GM19035 (cell line): ENCODE measurements around the gene GOLGA6C.
"Not testable (repeated sequence)": the region's sequence is repeated elsewhere in the genome, so short reads cannot be mapped to it uniquely, and the experiment has no call there.

Experiments
- ATAC-seq: cut with Tn5 transposase; IDR thresholded peaks from one replicate; pipeline ENCODE4 v1.9.1; 2021; ENCODE audit not compliant: unreplicated experiment

The GOLGA6C gene

DNA sequence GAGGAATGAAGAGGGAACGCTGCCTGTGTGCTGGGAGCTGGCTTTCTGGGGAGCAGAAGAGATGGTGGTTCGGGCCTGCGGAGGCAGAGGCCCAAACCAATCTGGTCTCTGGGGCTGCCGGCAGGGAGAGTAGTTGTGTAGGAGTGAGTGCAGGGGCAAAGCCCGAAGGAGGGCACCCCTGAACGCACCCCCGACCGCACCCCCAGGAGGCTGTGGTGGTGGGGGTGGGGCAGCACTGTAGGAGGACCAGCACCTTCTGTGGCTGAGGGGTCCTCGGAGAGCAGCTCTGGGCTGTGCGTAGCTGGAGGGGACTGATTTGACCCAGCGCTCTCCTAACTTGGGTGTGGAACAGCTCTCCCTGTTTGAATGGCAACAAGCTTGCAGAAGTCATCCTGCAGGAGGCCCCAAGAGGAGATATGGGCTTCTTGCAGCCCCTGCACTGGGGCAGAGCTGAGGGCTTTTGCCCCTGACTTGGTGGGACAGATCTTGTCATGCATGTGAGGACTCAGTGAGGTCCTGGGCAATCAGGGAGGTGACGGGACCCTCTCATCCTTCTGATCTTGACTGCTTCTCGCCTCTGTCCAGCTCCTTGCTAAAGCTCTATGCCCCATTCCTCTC lies 30.4 kb upstream of the GOLGA6C start:
- ATAC-seq = no peak

DNA sequence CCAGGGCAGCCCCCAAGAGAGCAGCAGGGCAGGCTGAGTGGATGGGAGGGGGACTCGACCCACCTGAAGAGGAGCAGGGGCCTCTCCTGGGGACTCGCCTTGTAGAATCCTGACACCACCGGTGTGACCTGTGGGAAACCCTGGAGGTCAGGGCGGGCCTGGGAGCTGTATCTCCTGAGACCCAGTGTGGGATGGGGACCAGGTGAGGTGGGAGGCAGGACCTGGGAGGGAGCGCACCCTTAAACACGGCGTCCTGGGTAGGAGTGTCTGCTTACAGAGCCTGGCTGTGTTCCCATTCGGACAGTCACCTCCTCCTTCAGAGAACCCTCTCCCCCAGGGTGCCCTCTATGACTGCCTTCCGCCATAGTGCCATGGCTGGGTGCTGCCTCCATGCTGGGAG lies 29.3 kb upstream of the GOLGA6C start:
- no peak for ATAC-seq

DNA sequence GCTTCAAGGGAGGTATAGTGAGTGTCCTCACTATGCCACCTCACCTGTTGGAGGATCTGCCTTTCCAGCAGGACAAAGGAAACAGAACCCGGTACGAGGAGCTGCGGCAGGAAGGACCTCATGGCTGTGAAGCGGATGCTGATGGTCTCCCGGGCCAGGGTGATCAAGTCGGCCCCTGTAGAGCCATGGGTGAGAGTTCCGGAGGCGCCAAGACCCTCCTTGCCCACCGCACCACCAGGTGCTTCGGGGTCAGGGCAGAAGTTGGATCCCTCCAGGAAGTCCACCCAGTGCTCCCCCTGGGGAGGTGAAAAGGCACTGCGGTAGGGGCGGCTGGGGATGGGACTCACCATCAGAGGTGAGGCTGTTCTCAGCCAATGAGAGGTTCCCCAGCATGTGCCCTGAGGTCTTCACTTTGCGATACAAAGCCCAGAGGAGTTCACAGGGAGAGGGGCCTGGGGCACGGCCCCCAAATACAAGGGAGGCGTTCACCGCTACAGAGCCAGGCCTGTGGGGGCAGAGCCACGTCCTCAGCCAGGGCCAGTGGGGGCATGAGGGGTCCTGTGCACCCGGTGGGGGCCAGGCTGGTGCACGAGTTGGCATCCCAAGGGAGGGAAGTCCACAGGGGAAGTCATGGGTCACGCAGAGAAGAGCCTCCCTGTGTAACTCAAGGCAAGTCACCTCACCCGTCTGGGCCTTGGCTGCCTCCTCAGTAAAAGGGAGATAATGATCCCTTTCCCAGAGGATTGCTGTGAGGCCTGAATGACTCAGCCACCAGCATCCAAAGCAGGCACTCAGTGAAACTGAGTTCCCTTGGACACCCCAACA lies 28.7 kb upstream of the GOLGA6C start:
- no peak for ATAC-seq

GRCh38 chr15:75230016-75230343 lies 28.2 kb upstream of the GOLGA6C start:
- no peak for ATAC-seq

GRCh38 chr15:75230551-75231371 lies 27.4 kb upstream of the GOLGA6C start:
- ATAC-seq = no peak

GRCh38 chr15:75231836-75232235 lies 26.3 kb upstream of the GOLGA6C start:
- ATAC-seq = no peak

- ATAC-seq = no peak
Observed at GRCh38 chr15:75232252-75232813, 25.8 kb upstream of the GOLGA6C start.

DNA sequence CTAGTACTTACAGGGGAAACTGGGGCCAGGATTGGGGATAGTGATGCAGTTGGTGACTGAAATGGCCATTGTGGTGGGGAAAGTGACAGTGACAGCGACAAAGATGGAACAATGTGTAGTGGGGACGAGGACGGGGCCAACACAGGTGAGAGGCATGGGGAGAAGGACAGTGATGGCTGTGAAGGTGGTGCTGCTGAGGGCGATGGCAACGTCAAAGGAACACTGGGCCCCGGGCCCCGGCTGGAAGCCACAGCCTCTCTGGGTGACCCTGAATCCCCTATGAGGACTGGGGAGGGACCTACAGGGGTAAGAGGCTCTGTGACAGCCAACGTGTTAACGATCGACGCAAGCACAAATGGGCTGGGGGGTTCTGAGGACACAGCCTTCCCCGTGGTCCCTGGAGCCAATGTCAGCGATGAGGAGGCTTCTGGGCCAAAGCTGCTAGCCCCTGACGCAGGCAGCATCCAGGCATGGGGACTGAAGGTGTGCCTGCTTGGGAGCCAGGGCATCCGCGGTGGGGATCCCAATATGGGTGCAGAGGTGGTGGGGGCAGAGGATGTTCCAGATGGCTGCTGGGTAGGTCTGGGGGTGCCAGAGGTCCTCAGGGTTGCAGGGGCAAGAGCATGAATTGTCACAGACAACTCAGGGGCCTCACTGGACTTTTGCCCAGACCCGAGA lies 25.2 kb upstream of the GOLGA6C start:
- no peak for ATAC-seq

- no peak for ATAC-seq
Observed at GRCh38 chr15:75233504-75234190, 24.5 kb upstream of the GOLGA6C start.

DNA sequence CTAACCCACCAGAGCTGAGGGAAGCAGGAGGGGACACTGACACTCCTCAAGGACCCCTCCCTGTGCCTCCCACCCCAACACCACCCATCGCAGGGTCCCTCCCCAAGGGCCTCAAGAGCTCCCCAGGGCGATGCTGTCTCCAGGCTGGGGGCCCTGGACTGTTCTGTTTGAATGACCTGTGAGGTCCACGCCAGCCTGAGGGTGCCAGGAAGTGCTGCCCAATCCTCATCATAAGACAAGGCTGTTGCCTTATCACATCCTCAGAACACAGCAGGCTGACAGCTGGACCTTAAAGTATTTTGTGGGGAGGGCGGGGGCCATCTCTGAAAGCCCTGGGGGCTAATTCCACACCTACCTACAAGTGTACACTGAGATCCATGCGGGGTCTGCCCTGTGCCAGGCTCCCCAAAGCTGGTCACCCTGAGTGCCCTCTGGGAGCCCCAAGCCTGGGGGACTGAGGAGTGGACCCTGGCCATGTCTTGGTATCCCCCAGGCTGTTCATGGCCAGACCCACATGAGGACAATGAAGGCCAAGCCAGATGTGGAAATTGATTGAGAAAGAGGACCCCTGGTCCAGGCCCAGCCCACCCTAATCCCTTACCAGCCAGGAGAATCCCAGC lies 23.8 kb upstream of the GOLGA6C start:
- ATAC-seq = no peak

DNA sequence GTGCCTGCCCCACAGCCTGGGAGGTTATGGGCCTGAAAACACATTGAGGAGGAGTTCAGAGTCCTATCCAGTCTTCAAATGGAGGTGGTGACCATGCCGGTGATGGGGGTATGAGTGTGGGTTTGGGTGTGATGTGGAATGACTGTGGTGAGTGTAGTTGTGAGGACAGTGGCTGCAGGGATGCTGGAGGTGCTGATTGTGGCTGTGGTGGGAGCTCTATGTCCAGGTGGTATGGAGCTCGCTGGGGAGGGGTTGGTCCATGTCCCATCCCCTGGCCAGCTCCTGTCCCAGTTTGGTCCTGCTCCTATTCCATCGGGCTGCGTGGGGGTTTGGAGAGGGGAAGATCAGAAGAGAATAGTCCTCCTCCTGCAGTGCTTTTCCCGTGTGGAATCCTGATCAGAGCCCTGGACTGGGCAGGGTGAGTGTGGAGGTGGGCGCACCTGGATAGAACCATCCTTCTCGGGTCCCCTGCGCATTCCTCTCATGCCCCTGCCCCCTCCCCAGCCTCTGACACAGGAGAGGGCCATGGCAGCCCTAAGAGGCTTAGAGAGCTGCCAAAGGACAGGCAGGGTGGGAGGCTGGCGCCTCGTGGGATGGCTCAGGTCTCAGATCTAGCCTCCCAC lies 23.0 kb upstream of the GOLGA6C start:
- no peak for ATAC-seq

GRCh38 chr15:75235760-75236729 lies 22.1 kb upstream of the GOLGA6C start:
- no peak for ATAC-seq

DNA sequence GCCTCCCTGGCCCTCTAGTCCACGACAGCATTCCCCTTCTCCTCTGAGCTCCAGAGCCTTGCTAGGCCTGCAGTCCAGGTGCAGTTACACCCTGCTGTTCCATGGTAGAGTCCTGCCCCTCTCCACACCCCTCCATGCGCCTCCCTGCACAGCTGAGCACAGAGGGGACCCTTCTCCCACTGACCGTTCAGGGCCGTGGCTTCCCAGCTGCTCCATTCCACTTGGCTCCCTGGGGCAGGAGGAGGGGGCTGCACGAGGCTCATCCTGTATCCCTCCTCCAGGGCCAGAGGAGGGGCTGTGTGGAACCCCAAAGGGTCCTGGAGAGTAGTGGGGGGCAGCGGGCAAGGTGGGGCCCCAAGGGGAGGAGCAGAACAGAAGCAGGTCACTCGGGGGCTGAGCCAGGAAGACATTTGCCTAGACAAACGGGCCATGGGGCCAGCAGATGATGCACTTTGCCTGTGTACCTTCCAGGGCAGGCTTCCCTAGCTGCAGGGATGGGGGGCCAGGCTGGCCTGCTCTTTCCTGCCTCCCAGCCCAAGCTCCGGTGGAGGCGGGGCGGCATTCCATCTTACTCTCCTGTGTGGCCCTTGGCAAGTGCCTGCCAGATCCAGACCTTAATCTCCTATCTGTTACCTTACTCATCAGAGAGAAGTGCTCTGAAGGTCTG lies 20.7 kb upstream of the GOLGA6C start:
- ATAC-seq = no peak

DNA sequence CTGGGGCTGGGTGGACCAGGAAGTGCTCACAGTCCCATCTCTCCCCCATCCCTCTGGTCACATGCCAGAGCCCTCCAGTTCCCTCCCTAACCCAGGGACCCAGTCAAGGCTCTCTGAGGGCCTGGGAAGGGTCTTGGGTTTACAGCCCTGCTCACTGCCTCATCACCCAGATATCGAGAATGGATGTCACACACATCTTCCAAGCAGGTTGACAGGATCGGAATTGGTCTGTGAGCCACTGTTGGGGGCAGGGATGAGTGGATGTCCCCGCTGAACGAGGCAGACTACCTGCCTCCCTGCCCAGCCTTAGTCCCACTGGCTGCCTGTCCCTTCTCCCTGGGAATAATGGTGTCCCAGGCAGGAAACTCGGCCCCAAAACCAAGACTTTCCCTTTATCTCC lies 20.0 kb upstream of the GOLGA6C start:
- no peak for ATAC-seq

GRCh38 chr15:75245741-75246140 lies 12.4 kb upstream of the GOLGA6C start:
- not testable (repeated sequence) for ATAC-seq

- not testable (repeated sequence) for ATAC-seq
Observed at GRCh38 chr15:75248991-75249390, 9.1 kb upstream of the GOLGA6C start.

DNA sequence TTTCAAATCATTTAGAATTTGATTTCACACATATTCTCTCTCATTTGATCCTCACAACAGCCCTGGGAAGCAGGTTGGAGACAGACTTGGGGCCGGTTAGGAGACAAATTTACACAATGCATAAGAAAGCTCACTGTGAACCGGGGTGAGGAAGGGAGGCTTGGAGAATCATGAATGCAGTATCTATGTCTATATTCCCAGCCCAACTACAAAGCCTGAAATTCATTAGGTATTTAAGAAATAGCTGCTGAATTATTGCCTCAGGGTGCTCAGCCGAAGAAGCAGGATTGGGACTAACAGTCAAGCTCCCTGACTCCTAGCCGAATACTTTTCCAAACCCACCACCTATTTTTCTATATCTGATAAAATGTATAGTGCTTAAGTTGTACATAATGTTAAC lies 8.4 kb upstream of the GOLGA6C start:
- ATAC-seq = no peak

GRCh38 chr15:75251343-75251742 lies 6.8 kb upstream of the GOLGA6C start:
- not testable (repeated sequence) for ATAC-seq
